HepG2 (cell line): ENCODE measurements around the gene TCN2. TPM values are rescaled to one million over a fixed set of nuclear protein-coding genes. Genes with fewer than 3 reads are reported as not detected.

Source experiments
- ATAC-seq: fragments of 200-7000 bp; cut with Tn5 transposase; 3 replicates; pipeline ENCODE4 v1.9.1; 2020; ENCODE audit warnings: mild to moderate bottlenecking, moderate library complexity
- BruUV-seq: library from RNA; stranded (reverse); fragments of 400-500 nt; replicated peaks from 2 replicates; lab custom pipeline; 2021; lab: Mats Ljungman, UMichigan
- CTCF ChIA-PET: fragments of 300-600 bp; formaldehyde crosslinking; extraction: SDS; loops from one replicate; lab custom pipeline; 2021; ENCODE audit warnings: low total read pairs, inconsistent platforms, low intra/inter-chr PET ratio; lab: Yijun Ruan, JAX
- POLR2A ChIA-PET: fragments of 350-600 bp; sonication (Branson Sonifier 250); formaldehyde crosslinking; loops from one replicate; lab custom pipeline; 2020; ENCODE audit warnings: antibody characterized with exemption, inconsistent platforms; lab: Yijun Ruan, JAX
- DNase-seq: peaks from one replicate; pipeline ENCODE4 v3.0.0-alpha.2; 2015; ENCODE audit warnings: low spot score
- FAIRE-seq: peaks from 3 replicates; lab custom pipeline; 2011; peaks lifted over from hg19 to GRCh38; lab: Jason Lieb, UNC
- H2AFZ ChIP-seq: one replicate; pipeline ENCODE4 v1.6.1; 2011; ENCODE audit warnings: low read length, inconsistent platforms
- H3K27ac ChIP-seq: fragments of 300-600 bp; 3 replicates; pipeline ENCODE4 v1.8.0; 2011; ENCODE audit warnings: mixed run types, mild to moderate bottlenecking, mixed read lengths, low read length, inconsistent platforms; ENCODE audit not compliant: insufficient read depth; ENCODE audit errors: extremely low read length
- H3K27me3 ChIP-seq, 2 experiments: fragments of 200-600 bp in 1 of 2; 2 replicates in 1 of 2; 3 replicates in 1 of 2; pipeline versions ENCODE4 v1.6.0 to v1.8.0; 2011; ENCODE audit warnings: low read length in 2 of 2, mild to moderate bottlenecking in 2 of 2, moderate library complexity in 2 of 2, inconsistent platforms in 1 of 2; ENCODE audit not compliant: insufficient read depth in 2 of 2, control insufficient read depth in 1 of 2
- H3K36me3 ChIP-seq, 2 experiments: fragments of 200-600 bp in 1 of 2; replicated peaks in 1 of 2; 2 replicates in 1 of 2; 3 replicates in 1 of 2; pipeline versions ENCODE4 v1.5.1 to v1.8.0; 2011; ENCODE audit warnings: low read length in 2 of 2, inconsistent platforms in 1 of 2; ENCODE audit not compliant: insufficient read depth in 2 of 2, control insufficient read depth in 1 of 2
- H3K4me1 ChIP-seq: 2 replicates; pipeline ENCODE4 v1.5.1; 2012; ENCODE audit warnings: low read length, inconsistent platforms; ENCODE audit not compliant: insufficient read depth
- H3K4me2 ChIP-seq: 2 replicates; pipeline ENCODE4 v1.6.0; 2011; ENCODE audit warnings: low read depth, low read length, inconsistent platforms
- H3K4me3 ChIP-seq, 3 experiments: fragments of 200-600 bp in 1 of 3; sonication (generic), shearing (Covaris generic) in 1 of 3; replicated peaks in 1 of 3; 2 replicates each; pipeline ENCODE4 v1.5.1; 2011 to 2016; ENCODE audit warnings: low read length in 3 of 3, inconsistent platforms in 2 of 3, low read depth in 2 of 3, mild to moderate bottlenecking in 2 of 3, control low read depth in 1 of 3, mixed read lengths in 1 of 3; ENCODE audit not compliant: insufficient read depth in 1 of 3
- H3K79me2 ChIP-seq: one replicate; pipeline ENCODE4 v1.6.1; 2011; ENCODE audit warnings: low read length, inconsistent platforms; ENCODE audit not compliant: insufficient read depth
- H3K9ac ChIP-seq: 2 replicates; pipeline ENCODE4 v1.6.0; 2011; ENCODE audit warnings: mild to moderate bottlenecking, low read depth, low read length, inconsistent platforms; ENCODE audit not compliant: insufficient read depth
- H3K9me3 ChIP-seq: 2 replicates; pipeline ENCODE4 v1.5.1; 2012; ENCODE audit warnings: mild to moderate bottlenecking, low read length
- H4K20me1 ChIP-seq: 2 replicates; pipeline ENCODE4 v1.6.0; 2011; ENCODE audit warnings: inconsistent platforms, mild to moderate bottlenecking, low read length, moderate library complexity; ENCODE audit not compliant: insufficient read depth
- ARNT2 ChIP-seq: sonication (generic); formaldehyde crosslinking; IDR thresholded peaks from 2 replicates; pipeline ENCODE4 v1.8.0; 2022; ENCODE audit warnings: mild to moderate bottlenecking, low read depth, missing genetic modification reagents, moderate library complexity
- ISL2 ChIP-seq: sonication (generic); formaldehyde crosslinking; IDR thresholded peaks from 2 replicates; pipeline ENCODE4 v1.5.0; 2020; ENCODE audit warnings: missing genetic modification reagents
- SIN3A ChIP-seq: IDR thresholded peaks from 2 replicates; pipeline ENCODE4 v1.6.1; 2011; ENCODE audit warnings: low read depth, mild to moderate bottlenecking, control low read depth, low read length, borderline replicate concordance
- ZNF552 ChIP-seq: sonication (generic); formaldehyde crosslinking; IDR thresholded peaks from 2 replicates; pipeline ENCODE4 v1.9.0; 2022; ENCODE audit warnings: missing genetic modification reagents, mild to moderate bottlenecking, borderline replicate concordance
- ZNF746 ChIP-seq: sonication (generic); formaldehyde crosslinking; IDR thresholded peaks from 2 replicates; pipeline ENCODE4 v1.8.0; 2022; ENCODE audit warnings: mild to moderate bottlenecking, missing genetic modification reagents
- WGBS: methylation state at CpG from one replicate; pipeline ENCODE4 v1.1.6; 2017; ENCODE audit warnings: low lambda C conversion rate; 5-methylcytosine and 5-hydroxymethylcytosine counted together
- in situ Hi-C: cut with HindIII; loops from 2 replicates; pipeline ENCODE4 v1.10.0; 2017; ENCODE audit warnings: low pct_unique_long_range_greater_than_20kb; ENCODE audit not compliant: extremely low pct_ligation_motif_present
- intact Hi-C: fragments of 100-400 bp; cut with micrococcal nuclease; formaldehyde crosslinking; loops from one replicate; pipeline ENCODE4 v1.10.0; 2022; ENCODE audit not compliant: unreplicated experiment
- polyA plus RNA-seq, 8 experiments: library from polyadenylated mRNA; depleted of rRNA in 3 of 8; stranded (reverse) in 7 of 8; unstranded in 1 of 8; fragments of >200 nt; fragmentation: Illumina TruSeq in 4 of 8; extraction: Trizol in 4 of 8; gene quantifications; 2 replicates each; pipeline versions ENCODE4 v1.2.1 to v1.2.3, GENCODE V29; 2011 to 2016; ENCODE audit warnings: low read depth in 4 of 8, missing spikeins in 1 of 8, mixed read lengths in 1 of 8; ENCODE audit not compliant: insufficient read depth in 1 of 8
- total RNA-seq, 5 experiments: library from RNA; depleted of rRNA; stranded (reverse); fragments of >200 nt; fragmentation: Illumina TruSeq; extraction: Trizol; gene quantifications; 2 replicates each; pipeline ENCODE4 v1.2.3, GENCODE V29; 2016; ENCODE audit warnings: low read depth in 1 of 5
- TF ChIP-seq, protein P1 (sequence below): sonication (generic); formaldehyde crosslinking; IDR thresholded peaks from 2 replicates; pipeline ENCODE4 v1.9.0; 2021; ENCODE audit warnings: missing genetic modification reagents, borderline replicate concordance
- TF ChIP-seq, protein P2 (sequence below): sonication (generic); formaldehyde crosslinking; IDR thresholded peaks from 2 replicates; pipeline ENCODE4 v1.4.0; 2020; ENCODE audit warnings: missing genetic modification reagents
- TF ChIP-seq, protein P3 (sequence below): sonication (generic); formaldehyde crosslinking; IDR thresholded peaks from 2 replicates; pipeline ENCODE4 v1.9.0; 2022; ENCODE audit warnings: missing genetic modification reagents, mild to moderate bottlenecking, borderline replicate concordance

The TCN2 gene
- total and polyA plus RNA-seq, 2 of the 13 experiments (the other 11 are each of a cell fraction or from before 2014, with no cell fraction given) = 0.29 to 0.31 TPM

DNA sequence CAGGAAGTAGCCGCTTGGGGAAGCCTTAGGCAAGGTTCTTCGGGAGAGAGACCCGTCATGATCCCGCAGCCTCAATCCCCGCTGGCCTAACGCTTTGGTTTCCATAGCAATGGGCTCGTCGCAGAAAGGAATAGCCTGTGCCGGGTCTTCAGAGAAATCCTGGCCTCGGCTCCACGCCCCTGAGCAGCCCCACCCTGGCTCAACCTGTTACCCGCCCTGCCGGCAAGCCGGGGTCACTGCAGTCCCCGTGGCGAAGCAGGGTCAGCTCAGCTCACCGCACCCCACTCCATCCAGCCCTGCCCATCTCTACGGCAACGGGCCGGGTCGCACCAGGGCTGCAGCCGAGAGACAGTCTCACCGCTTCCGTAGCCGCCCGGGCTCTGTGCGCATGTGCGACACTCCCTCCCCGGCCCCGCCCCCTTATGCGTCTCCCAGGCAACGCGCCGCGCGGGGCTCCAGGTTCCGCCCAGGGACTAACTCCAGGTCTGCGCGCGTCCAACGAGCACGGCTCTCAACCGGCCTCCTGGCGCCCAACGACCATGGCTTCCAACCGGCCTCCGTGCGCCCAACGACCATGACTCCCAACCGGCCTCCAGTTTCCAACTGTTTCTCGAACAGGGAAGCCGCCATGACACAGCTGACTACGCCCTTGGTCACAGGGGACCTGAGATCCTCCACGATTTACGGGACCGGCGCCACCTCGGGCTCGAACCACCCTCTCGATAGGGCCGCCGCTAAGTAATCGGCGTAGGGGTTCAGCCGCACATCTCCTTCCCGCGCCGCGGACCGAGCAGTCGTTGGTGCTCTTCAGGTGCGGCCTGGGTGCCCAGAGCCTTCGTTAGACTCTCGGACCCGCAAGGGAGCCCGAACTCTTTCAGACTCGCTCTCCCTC lies 60.8 kb downstream of the TCN2 start, which contains the start of gene DUSP18 (continued):
- peak; percentile 87 for TF ChIP-seq SIN3A
- no peak for TF ChIP-seq ZNF552
- TF ChIP-seq, protein P1, sequence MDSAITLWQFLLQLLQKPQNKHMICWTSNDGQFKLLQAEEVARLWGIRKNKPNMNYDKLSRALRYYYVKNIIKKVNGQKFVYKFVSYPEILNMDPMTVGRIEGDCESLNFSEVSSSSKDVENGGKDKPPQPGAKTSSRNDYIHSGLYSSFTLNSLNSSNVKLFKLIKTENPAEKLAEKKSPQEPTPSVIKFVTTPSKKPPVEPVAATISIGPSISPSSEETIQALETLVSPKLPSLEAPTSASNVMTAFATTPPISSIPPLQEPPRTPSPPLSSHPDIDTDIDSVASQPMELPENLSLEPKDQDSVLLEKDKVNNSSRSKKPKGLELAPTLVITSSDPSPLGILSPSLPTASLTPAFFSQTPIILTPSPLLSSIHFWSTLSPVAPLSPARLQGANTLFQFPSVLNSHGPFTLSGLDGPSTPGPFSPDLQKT (CRISPR knock-in tag) = no peak

DNA sequence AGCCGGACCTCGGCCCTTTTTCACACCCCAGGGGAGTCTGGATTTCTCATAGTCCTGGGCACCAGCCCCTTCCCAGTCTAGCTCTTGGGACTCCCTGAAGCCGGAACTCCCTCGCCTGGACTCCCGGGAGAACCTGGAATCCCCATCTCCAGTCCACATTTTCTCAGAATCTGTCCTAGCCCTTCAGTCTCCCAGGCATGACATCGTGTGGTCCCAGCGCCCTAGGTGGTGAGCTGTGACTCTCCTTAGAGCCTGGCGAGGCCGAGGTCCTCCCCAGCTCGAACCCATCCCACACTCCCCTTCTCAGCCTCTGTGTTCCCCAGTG lies 61.4 kb downstream of the TCN2 start:
- no peaks in the 10 kb centered on the region for H4K20me1 ChIP-seq
- in situ Hi-C loops = no loop called here
- TF ChIP-seq ARNT2 (CRISPR knock-in tag) = 0 out of 2 replicates have a peak, but pooled peaks have one; percentile 15
- TF ChIP-seq, protein P2, sequence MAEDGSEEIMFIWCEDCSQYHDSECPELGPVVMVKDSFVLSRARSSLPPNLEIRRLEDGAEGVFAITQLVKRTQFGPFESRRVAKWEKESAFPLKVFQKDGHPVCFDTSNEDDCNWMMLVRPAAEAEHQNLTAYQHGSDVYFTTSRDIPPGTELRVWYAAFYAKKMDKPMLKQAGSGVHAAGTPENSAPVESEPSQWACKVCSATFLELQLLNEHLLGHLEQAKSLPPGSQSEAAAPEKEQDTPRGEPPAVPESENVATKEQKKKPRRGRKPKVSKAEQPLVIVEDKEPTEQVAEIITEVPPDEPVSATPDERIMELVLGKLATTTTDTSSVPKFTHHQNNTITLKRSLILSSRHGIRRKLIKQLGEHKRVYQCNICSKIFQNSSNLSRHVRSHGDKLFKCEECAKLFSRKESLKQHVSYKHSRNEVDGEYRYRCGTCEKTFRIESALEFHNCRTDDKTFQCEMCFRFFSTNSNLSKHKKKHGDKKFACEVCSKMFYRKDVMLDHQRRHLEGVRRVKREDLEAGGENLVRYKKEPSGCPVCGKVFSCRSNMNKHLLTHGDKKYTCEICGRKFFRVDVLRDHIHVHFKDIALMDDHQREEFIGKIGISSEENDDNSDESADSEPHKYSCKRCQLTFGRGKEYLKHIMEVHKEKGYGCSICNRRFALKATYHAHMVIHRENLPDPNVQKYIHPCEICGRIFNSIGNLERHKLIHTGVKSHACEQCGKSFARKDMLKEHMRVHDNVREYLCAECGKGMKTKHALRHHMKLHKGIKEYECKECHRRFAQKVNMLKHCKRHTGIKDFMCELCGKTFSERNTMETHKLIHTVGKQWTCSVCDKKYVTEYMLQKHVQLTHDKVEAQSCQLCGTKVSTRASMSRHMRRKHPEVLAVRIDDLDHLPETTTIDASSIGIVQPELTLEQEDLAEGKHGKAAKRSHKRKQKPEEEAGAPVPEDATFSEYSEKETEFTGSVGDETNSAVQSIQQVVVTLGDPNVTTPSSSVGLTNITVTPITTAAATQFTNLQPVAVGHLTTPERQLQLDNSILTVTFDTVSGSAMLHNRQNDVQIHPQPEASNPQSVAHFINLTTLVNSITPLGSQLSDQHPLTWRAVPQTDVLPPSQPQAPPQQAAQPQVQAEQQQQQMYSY = peak; percentile 23; the same call in 1 of the 2 replicates
- TF ChIP-seq ZNF746 (CRISPR knock-in tag) = 0 out of 2 replicates have a peak, but pooled peaks have one; percentile 37
- TF ChIP-seq, protein P3, sequence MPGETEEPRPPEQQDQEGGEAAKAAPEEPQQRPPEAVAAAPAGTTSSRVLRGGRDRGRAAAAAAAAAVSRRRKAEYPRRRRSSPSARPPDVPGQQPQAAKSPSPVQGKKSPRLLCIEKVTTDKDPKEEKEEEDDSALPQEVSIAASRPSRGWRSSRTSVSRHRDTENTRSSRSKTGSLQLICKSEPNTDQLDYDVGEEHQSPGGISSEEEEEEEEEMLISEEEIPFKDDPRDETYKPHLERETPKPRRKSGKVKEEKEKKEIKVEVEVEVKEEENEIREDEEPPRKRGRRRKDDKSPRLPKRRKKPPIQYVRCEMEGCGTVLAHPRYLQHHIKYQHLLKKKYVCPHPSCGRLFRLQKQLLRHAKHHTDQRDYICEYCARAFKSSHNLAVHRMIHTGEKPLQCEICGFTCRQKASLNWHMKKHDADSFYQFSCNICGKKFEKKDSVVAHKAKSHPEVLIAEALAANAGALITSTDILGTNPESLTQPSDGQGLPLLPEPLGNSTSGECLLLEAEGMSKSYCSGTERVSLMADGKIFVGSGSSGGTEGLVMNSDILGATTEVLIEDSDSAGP = 0 out of 2 replicates have a peak, but pooled peaks have one; percentile 2
- no peak for TF ChIP-seq ISL2 (CRISPR knock-in tag)
- ChIA-PET POLR2A (no interaction called here), CTCF (no interaction called here)
- H3K9ac ChIP-seq = peak overlapping the region; percentile 44; the same call in 1 of the 2 replicates
- DNase-seq (no peak), FAIRE-seq (no peak), ATAC-seq (peak; percentile 16)
- H3K27ac ChIP-seq = no peak overlapping the region
- peak overlapping the region; percentile 55 to 79 (median 58) for H3K4me3 ChIP-seq
- peaks cover 3 to 14% of the 10 kb centered on the region in 2 experiments; a peak in 3 of 5 replicates for H3K27me3 ChIP-seq
- peak overlapping the region; percentile 99 for H3K4me2 ChIP-seq
- no peaks in the 10 kb centered on the region for H3K9me3 ChIP-seq
- WGBS = 0% methylated on average over 7 of the region's 10 CpGs
- H3K79me2 ChIP-seq = no peaks in the 10 kb centered on the region
- intact Hi-C loops = no loop called here
- BruUV-seq = no TSS peak
- H3K4me1 ChIP-seq = peaks cover 18% of the 10 kb centered on the region
- H3K36me3 ChIP-seq = no peaks in the 10 kb centered on the region
- no peak overlapping the region for H2AFZ ChIP-seq
